DMS79 treated with DMSO at 0.1 percent for 48 hours (cell line): Measurements from ENCODE around the gene GRHL3.

Source experiments
- DNase-seq: peaks from one replicate; lab custom pipeline; 2025; lab: John Stamatoyannopoulos, UW

The GRHL3 gene

GRCh38 chr1:24293392-24294227, 25.5 kb upstream of the GRHL3 start:
- no peak for DNase-seq

- DNase-seq: no peak
Measured at GRCh38 chr1:24294228-24294672, 24.9 kb upstream of the GRHL3 start.

- no peak for DNase-seq
Measured at GRCh38 chr1:24294716-24295371, 24.3 kb upstream of the GRHL3 start.

GRCh38 chr1:24295535-24295934, 23.6 kb upstream of the GRHL3 start:
- DNase-seq: peak; percentile 80

- DNase-seq: no peak
Measured at GRCh38 chr1:24297187-24297851, 21.8 kb upstream of the GRHL3 start.

- no peak for DNase-seq
Measured at GRCh38 chr1:24297852-24298232, 21.3 kb upstream of the GRHL3 start.

GRCh38 chr1:24298606-24299005, 20.6 kb upstream of the GRHL3 start:
- no peak for DNase-seq

- DNase-seq: no peak
Measured at GRCh38 chr1:24299901-24300300, 19.3 kb upstream of the GRHL3 start.

- peak; percentile 93 for DNase-seq
Measured at GRCh38 chr1:24300971-24301784, 18.0 kb upstream of the GRHL3 start.

GRCh38 chr1:24301785-24302175, 17.4 kb upstream of the GRHL3 start:
- DNase-seq: peak; percentile 97

- DNase-seq: no peak
Measured at GRCh38 chr1:24302209-24302611, 16.9 kb upstream of the GRHL3 start.

- no peak for DNase-seq
Measured at GRCh38 chr1:24303600-24303999, 15.6 kb upstream of the GRHL3 start.

GRCh38 chr1:24304763-24305162, 14.4 kb upstream of the GRHL3 start:
- no peak for DNase-seq

GRCh38 chr1:24308365-24309015, 10.7 kb upstream of the GRHL3 start:
- DNase-seq: no peak

GRCh38 chr1:24309762-24310485, 9.2 kb upstream of the GRHL3 start:
- no peak for DNase-seq

GRCh38 chr1:24311234-24311633, 7.9 kb upstream of the GRHL3 start:
- DNase-seq: no peak

GRCh38 chr1:24311741-24312140, 7.4 kb upstream of the GRHL3 start:
- no peak for DNase-seq

GRCh38 chr1:24315391-24315790, 3.8 kb upstream of the GRHL3 start:
- peak; percentile 85 for DNase-seq

GRCh38 chr1:24316645-24317044, 2.5 kb upstream of the GRHL3 start:
- DNase-seq: no peak

GRCh38 chr1:24317081-24317480, 2.1 kb upstream of the GRHL3 start:
- DNase-seq: no peak
